ENCODE data around the gene AKAP13.

DNA sequence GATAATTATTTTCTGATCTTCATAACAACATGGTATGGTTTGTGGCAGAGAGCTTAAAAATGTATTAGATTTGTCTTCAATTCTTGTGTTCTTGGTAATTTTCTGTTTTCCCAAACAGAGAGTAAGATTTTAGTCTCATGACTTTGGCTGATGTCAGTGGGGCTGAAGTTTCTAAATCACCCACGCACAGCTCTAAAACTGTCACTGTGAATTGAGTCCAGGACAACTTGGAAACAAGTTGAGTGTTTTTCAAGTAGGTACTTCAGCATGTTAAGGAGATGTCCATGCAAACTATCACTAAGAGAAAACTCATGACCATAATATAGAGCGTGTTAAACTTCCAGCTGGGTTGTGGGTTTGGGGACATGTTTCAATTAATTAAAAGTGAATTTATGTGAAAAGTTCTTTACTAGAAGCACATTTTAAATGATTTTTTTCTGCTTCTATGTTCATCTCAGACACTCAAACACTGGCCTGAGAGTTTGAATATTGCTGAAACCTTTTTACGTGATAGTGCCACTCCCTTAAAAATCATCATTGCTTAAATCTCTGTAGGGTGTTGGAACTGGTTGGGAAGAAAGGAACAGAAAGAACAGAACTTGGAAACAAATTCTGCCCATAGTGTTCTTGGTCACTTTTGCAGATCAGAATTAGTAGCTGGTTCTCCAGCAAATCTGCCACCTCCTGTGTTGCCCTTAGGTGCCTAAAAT, 324.5 kb downstream of the AKAP13 start:
- no peak for TF ChIP-seq POLR2A (IDR thresholded peaks at IDR 0.05)
- TF ChIP-seq, protein P1, sequence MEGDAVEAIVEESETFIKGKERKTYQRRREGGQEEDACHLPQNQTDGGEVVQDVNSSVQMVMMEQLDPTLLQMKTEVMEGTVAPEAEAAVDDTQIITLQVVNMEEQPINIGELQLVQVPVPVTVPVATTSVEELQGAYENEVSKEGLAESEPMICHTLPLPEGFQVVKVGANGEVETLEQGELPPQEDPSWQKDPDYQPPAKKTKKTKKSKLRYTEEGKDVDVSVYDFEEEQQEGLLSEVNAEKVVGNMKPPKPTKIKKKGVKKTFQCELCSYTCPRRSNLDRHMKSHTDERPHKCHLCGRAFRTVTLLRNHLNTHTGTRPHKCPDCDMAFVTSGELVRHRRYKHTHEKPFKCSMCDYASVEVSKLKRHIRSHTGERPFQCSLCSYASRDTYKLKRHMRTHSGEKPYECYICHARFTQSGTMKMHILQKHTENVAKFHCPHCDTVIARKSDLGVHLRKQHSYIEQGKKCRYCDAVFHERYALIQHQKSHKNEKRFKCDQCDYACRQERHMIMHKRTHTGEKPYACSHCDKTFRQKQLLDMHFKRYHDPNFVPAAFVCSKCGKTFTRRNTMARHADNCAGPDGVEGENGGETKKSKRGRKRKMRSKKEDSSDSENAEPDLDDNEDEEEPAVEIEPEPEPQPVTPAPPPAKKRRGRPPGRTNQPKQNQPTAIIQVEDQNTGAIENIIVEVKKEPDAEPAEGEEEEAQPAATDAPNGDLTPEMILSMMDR (IDR thresholded peaks at IDR 0.05): no peak

Data from testis (tissue), 2 donors.